ENCODE measurements around the gene ATAD1.

The ATAD1 gene

GRCh38 chr10:87752566-87752965, 65.5 kb downstream of the ATAD1 start:
- H2AFZ ChIP-seq (ENCODE audit: insufficient read depth, low read length, poor library complexity), result no peak overlapping the region
- H3K36me3 ChIP-seq (ENCODE audit: control insufficient read depth in 1 of 2, insufficient read depth in 2 of 2, low read length in 2 of 2), result peaks cover 2 to 5% of the 10 kb centered on the region in 2 experiments
- no peak overlapping the region for H2AK5ac ChIP-seq (ENCODE audit: low read length)
- H2BK12ac ChIP-seq (ENCODE audit: low read length), result no peak overlapping the region
- no peak overlapping the region for H4K12ac ChIP-seq (ENCODE audit: low read depth, low read length)
- WGBS (ENCODE audit: extremely low coverage, insufficient coverage, insufficient read length), result no CpG with 5 or more reads among the region's 2 CpGs
- H4K8ac ChIP-seq (ENCODE audit: low read depth, low read length), result no peak overlapping the region
- no peak for DNase-seq
- H3K4ac ChIP-seq (ENCODE audit: low read depth, low read length), result no peak overlapping the region
- no peak overlapping the region for H3K18ac ChIP-seq (ENCODE audit: low read length)
- H3K14ac ChIP-seq (ENCODE audit: low read length), result no peak overlapping the region
- no peak overlapping the region for H2BK120ac ChIP-seq (ENCODE audit: insufficient read depth, low read length, poor library complexity)
- no peaks in the 10 kb centered on the region for H3K27me3 ChIP-seq (ENCODE audit: insufficient read depth, low read length)
- H2BK5ac ChIP-seq (ENCODE audit: low read depth, low read length, poor library complexity), result no peak overlapping the region
- H3K27ac ChIP-seq (ENCODE audit: low read depth, low read length), result no peak overlapping the region
- no peaks in the 10 kb centered on the region for H3K79me1 ChIP-seq (ENCODE audit: low read length)
- no peak overlapping the region for H3K23ac ChIP-seq (ENCODE audit: low read length)
- no peaks in the 10 kb centered on the region for H3K79me2 ChIP-seq (ENCODE audit: control insufficient read depth, insufficient read depth, low read length, poor library complexity)
- H3K9me3 ChIP-seq (ENCODE audit: insufficient read depth, low read depth, low read length), result no peaks in the 10 kb centered on the region
- H3K4me3 ChIP-seq (ENCODE audit: low read depth, low read length), result no peak overlapping the region
- H3K9ac ChIP-seq (ENCODE audit: low read length), result no peak overlapping the region
- no peak overlapping the region for H4K91ac ChIP-seq (ENCODE audit: low read depth, low read length)
- no peak overlapping the region for H3K4me2 ChIP-seq (ENCODE audit: low read length)
- H3K4me1 ChIP-seq (ENCODE audit: control insufficient read depth in 1 of 2, insufficient read depth in 2 of 2, low read length in 2 of 2), result no peaks in the 10 kb centered on the region

DNA sequence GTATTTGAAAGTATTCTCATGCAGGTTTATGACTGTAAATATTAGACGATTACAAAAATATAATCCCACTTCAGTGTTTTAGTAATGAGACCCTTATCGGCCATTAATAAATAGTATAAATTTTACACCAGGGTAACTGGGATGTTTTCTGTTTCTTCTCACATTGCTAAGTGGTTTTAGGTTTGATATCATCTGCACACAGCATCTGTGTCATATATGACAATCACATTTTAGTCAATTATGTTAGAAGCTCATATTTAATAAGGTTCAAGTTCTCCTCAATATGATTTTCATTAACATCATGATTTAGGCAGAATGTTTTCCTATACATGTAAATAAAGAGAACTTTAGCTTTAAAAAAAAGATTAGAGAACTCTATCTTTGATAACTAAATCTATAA, 66.8 kb downstream of the ATAD1 start:
- DNase-seq, result no peak

DNA sequence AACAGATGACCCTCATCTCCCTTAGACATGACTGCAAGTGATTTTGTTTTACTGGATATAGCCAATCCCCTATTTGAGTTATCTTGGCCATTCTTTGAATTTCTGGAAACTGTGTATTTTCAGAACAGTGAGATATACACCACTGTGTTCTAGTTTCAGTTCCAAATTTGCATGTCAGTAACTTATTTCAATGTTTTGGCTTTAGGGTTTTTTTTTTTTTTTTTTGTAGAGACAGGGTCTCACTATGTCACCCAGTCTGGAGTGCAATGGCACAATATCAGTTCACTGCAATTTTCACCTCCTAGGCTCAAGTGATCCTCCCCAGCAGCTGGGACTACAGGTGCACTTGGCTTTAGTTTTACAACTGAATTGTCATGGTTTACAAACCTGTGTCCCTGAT, 67.2 kb downstream of the ATAD1 start:
- Histone ChIP-seq H3K79me1 (ENCODE audit: low read length) (no peaks in the 10 kb centered on the region), H2BK120ac (ENCODE audit: insufficient read depth, low read length, poor library complexity) (no peak overlapping the region), H3K9ac (ENCODE audit: low read length) (no peak overlapping the region), H4K91ac (ENCODE audit: low read depth, low read length) (no peak overlapping the region), H3K27ac (ENCODE audit: low read depth, low read length) (no peak overlapping the region), H4K12ac (ENCODE audit: low read depth, low read length) (no peak overlapping the region), H2BK5ac (ENCODE audit: low read depth, low read length, poor library complexity) (no peak overlapping the region), H2BK12ac (ENCODE audit: low read length) (no peak overlapping the region), H3K9me3 (ENCODE audit: insufficient read depth, low read depth, low read length) (no peaks in the 10 kb centered on the region), H3K4ac (ENCODE audit: low read depth, low read length) (no peak overlapping the region), H3K4me1 (ENCODE audit: control insufficient read depth in 1 of 2, insufficient read depth in 2 of 2, low read length in 2 of 2) (no peaks in the 10 kb centered on the region), H3K14ac (ENCODE audit: low read length) (no peak overlapping the region), H3K4me2 (ENCODE audit: low read length) (no peak overlapping the region), H3K79me2 (ENCODE audit: control insufficient read depth, insufficient read depth, low read length, poor library complexity) (no peaks in the 10 kb centered on the region), H3K4me3 (ENCODE audit: low read depth, low read length) (no peak overlapping the region), H3K23ac (ENCODE audit: low read length) (no peak overlapping the region), H2AFZ (ENCODE audit: insufficient read depth, low read length, poor library complexity) (no peak overlapping the region), H3K18ac (ENCODE audit: low read length) (no peak overlapping the region), H3K36me3 (ENCODE audit: control insufficient read depth in 1 of 2, insufficient read depth in 2 of 2, low read length in 2 of 2) (peaks cover 2 to 3% of the 10 kb centered on the region in 2 experiments), H3K27me3 (ENCODE audit: insufficient read depth, low read length) (no peaks in the 10 kb centered on the region), H4K8ac (ENCODE audit: low read depth, low read length) (no peak overlapping the region), H2AK5ac (ENCODE audit: low read length) (no peak overlapping the region)
- no peak for DNase-seq

More for the DNA sequence above, 66.8 kb downstream of the ATAD1 start:
- no peak overlapping the region for H2AFZ ChIP-seq (ENCODE audit: insufficient read depth, low read length, poor library complexity)
- no peak overlapping the region for H4K12ac ChIP-seq (ENCODE audit: low read depth, low read length)
- H3K27ac ChIP-seq (ENCODE audit: low read depth, low read length), result no peak overlapping the region
- H2BK12ac ChIP-seq (ENCODE audit: low read length), result no peak overlapping the region
- H3K23ac ChIP-seq (ENCODE audit: low read length), result no peak overlapping the region
- H3K4me3 ChIP-seq (ENCODE audit: low read depth, low read length), result no peak overlapping the region
- H2BK120ac ChIP-seq (ENCODE audit: insufficient read depth, low read length, poor library complexity), result no peak overlapping the region
- no peak overlapping the region for H3K9ac ChIP-seq (ENCODE audit: low read length)
- no peak overlapping the region for H3K18ac ChIP-seq (ENCODE audit: low read length)
- WGBS (ENCODE audit: extremely low coverage, insufficient coverage, insufficient read length), result no CpG with 5 or more reads among the region's 2 CpGs
- H3K79me1 ChIP-seq (ENCODE audit: low read length), result no peaks in the 10 kb centered on the region
- H3K4me1 ChIP-seq (ENCODE audit: control insufficient read depth in 1 of 2, insufficient read depth in 2 of 2, low read length in 2 of 2), result no peaks in the 10 kb centered on the region
- H3K4ac ChIP-seq (ENCODE audit: low read depth, low read length), result no peak overlapping the region
- H3K4me2 ChIP-seq (ENCODE audit: low read length), result no peak overlapping the region
- no peak overlapping the region for H4K8ac ChIP-seq (ENCODE audit: low read depth, low read length)
- H2BK5ac ChIP-seq (ENCODE audit: low read depth, low read length, poor library complexity), result no peak overlapping the region
- H3K36me3 ChIP-seq (ENCODE audit: control insufficient read depth in 1 of 2, insufficient read depth in 2 of 2, low read length in 2 of 2), result peaks cover 2 to 5% of the 10 kb centered on the region in 2 experiments
- H3K9me3 ChIP-seq (ENCODE audit: insufficient read depth, low read depth, low read length), result no peaks in the 10 kb centered on the region
- H4K91ac ChIP-seq (ENCODE audit: low read depth, low read length), result no peak overlapping the region
- H3K27me3 ChIP-seq (ENCODE audit: insufficient read depth, low read length), result no peaks in the 10 kb centered on the region
- no peak overlapping the region for H3K14ac ChIP-seq (ENCODE audit: low read length)
- H2AK5ac ChIP-seq (ENCODE audit: low read length), result no peak overlapping the region
- no peaks in the 10 kb centered on the region for H3K79me2 ChIP-seq (ENCODE audit: control insufficient read depth, insufficient read depth, low read length, poor library complexity)

GRCh38 chr10:87750001-87750671, 67.9 kb downstream of the ATAD1 start:
- Histone ChIP-seq H2BK12ac (ENCODE audit: low read length) (no peak overlapping the region), H4K8ac (ENCODE audit: low read depth, low read length) (no peak overlapping the region), H2BK120ac (ENCODE audit: insufficient read depth, low read length, poor library complexity) (no peak overlapping the region), H3K4me3 (ENCODE audit: low read depth, low read length) (no peak overlapping the region), H3K4me1 (ENCODE audit: control insufficient read depth in 1 of 2, insufficient read depth in 2 of 2, low read length in 2 of 2) (no peaks in the 10 kb centered on the region), H2AFZ (ENCODE audit: insufficient read depth, low read length, poor library complexity) (no peak overlapping the region), H4K91ac (ENCODE audit: low read depth, low read length) (no peak overlapping the region), H3K79me1 (ENCODE audit: low read length) (no peaks in the 10 kb centered on the region), H3K23ac (ENCODE audit: low read length) (no peak overlapping the region), H3K79me2 (ENCODE audit: control insufficient read depth, insufficient read depth, low read length, poor library complexity) (no peaks in the 10 kb centered on the region), H3K36me3 (ENCODE audit: control insufficient read depth in 1 of 2, insufficient read depth in 2 of 2, low read length in 2 of 2) (peaks cover 0 to 1% of the 10 kb centered on the region in 2 experiments), H3K27ac (ENCODE audit: low read depth, low read length) (no peak overlapping the region), H3K14ac (ENCODE audit: low read length) (no peak overlapping the region), H2BK5ac (ENCODE audit: low read depth, low read length, poor library complexity) (no peak overlapping the region), H3K9ac (ENCODE audit: low read length) (no peak overlapping the region), H3K18ac (ENCODE audit: low read length) (no peak overlapping the region), H3K4ac (ENCODE audit: low read depth, low read length) (no peak overlapping the region), H3K27me3 (ENCODE audit: insufficient read depth, low read length) (no peaks in the 10 kb centered on the region), H3K9me3 (ENCODE audit: insufficient read depth, low read depth, low read length) (no peaks in the 10 kb centered on the region), H4K12ac (ENCODE audit: low read depth, low read length) (no peak overlapping the region), H2AK5ac (ENCODE audit: low read length) (no peak overlapping the region), H3K4me2 (ENCODE audit: low read length) (no peak overlapping the region)
- no peak for DNase-seq
- no CpG with 5 or more reads among the region's 5 CpGs for WGBS (ENCODE audit: extremely low coverage, insufficient coverage, insufficient read length)
